SH-SY5Y (cell line): ENCODE data around the gene OBSL1.

Source experiments
- GATA2 ChIP-seq: IDR thresholded peaks from 2 replicates; pipeline ENCODE4 v1.6.1; 2011; ENCODE audit warnings: mild to moderate bottlenecking, low read depth, low read length
- GATA3 ChIP-seq: IDR thresholded peaks from 2 replicates; pipeline ENCODE4 v1.6.1; 2011; ENCODE audit warnings: low read depth, mild to moderate bottlenecking, low read length, moderate library complexity

DNA sequence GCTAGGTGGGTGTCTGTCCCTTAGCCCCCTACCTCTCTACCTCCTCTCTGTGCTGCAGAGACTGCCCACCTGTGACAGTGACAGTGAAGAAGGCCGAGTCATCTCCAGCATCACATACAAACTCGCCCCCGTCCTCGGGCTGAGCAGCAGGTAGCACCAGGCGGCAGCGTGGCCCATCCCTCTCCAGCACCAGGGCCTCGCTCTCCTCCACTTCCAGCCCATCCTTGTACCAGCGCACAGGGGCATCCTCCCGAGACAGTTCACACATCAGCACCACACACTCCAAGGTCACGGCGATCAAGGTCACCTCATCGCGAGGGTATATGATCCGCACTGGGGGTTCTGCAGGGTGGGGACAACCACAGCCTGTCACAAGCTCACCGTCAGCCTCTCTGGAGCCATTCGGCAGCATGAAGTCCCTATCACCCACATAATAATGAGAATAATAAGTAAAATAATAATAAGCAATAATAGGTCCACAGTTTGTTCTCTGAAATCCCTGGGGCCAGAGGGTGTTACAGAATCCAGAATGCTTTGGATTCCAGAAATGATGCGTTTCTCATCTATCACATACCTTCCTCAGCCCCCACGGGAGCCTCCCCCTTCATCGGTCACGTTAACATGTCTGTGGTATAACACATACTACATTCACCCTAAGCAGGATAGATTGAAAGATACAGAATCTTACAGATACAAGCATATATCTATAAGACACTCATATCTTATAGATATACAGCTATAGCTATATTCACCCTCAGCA, 12.0 kb downstream of the OBSL1 start:
- no peak for TF ChIP-seq GATA2
- no peak for TF ChIP-seq GATA3
